ENCODE results near the gene CHID1.

- no peak for TF ChIP-seq CTCF (conservative IDR thresholded peaks at IDR 0.05; ENCODE audit: low read length)
- TF ChIP-seq EZH2phosphoT487 (IDR thresholded peaks at IDR 0.05; ENCODE audit: borderline replicate concordance) = no peak
These were observed 10.1 kb downstream of the CHID1 start for GRCh38 chr11:900545-900944.
